Left renal pelvis (tissue), 4 donors: ENCODE results near the gene EFHD2. TPM values are rescaled to one million over a fixed set of nuclear protein-coding genes. Genes with fewer than 3 reads are reported as not detected.
"Not testable (repeated sequence)": the region's sequence is repeated elsewhere in the genome, so short reads cannot be mapped to it uniquely, and the experiment has no call there.

Experiments used
- DNase-seq, 4 donors: peaks; one replicate each; pipeline ENCODE4 v3.0.0-alpha.2; 2013; ENCODE audit warnings: low read depth in 4 of 4, low spot score in 3 of 4
- polyA plus RNA-seq, 4 donors: library from polyadenylated mRNA; unstranded; fragments of 120-200 nt; gene quantifications; one replicate each; pipeline ENCODE4 v1.2.1, GENCODE V29; 2013; ENCODE audit not compliant: insufficient read length in 4 of 4

The EFHD2 gene
- polyA plus RNA-seq, 4 donors = 11.5 to 17.1 (median 14.7) TPM

- not testable (repeated sequence) for DNase-seq
Measured at GRCh38 chr1:15471067-15471466, 61.4 kb downstream of the EFHD2 start.

- DNase-seq = not testable (repeated sequence)
Measured at GRCh38 chr1:15471723-15472122, 62.0 kb downstream of the EFHD2 start.

- no peak for DNase-seq
Measured at GRCh38 chr1:15472587-15472986, 62.9 kb downstream of the EFHD2 start.

- no peak for DNase-seq
Measured at GRCh38 chr1:15475752-15476314, 66.1 kb downstream of the EFHD2 start, which contains the start of gene CELA2B. CELA2B (plus strand) TSS chr1:15476104; CDS start chr1:15476126, 22 bp downstream.

GRCh38 chr1:15476927-15477326, 67.2 kb downstream of the EFHD2 start:
- no peak for DNase-seq

- DNase-seq = no peak
Measured at GRCh38 chr1:15477646-15478212, 68.0 kb downstream of the EFHD2 start.

Other genes starting within 250 kb of the EFHD2 start
- 1 to 10 TPM; 2.9 to 9.8 (median 3.3) TPM for gene FHAD1, start 162.7 kb upstream of the EFHD2 start, polyA plus RNA-seq
- under 1 TPM in 2 of 4 donors, not detected in 2; 0.06 to 0.21 TPM for gene CTRC, start 28.6 kb downstream of the EFHD2 start, polyA plus RNA-seq
- not detected for gene CELA2A, start 46.8 kb downstream of the EFHD2 start, polyA plus RNA-seq
- gene CELA2B, start 66.2 kb downstream of the EFHD2 start, polyA plus RNA-seq = 1 to 10 TPM in 1 of 4 donors, under 1 TPM in 2, not detected in 1; 0.41 to 1.0 (median 0.79) TPM
- gene CASP9, start 114.3 kb downstream of the EFHD2 start, polyA plus RNA-seq = 10 to 100 TPM; 18.5 to 34.4 (median 28.2) TPM
- gene DNAJC16, start 117.0 kb downstream of the EFHD2 start, polyA plus RNA-seq = 10 to 100 TPM; 18.6 to 37.1 (median 29.9) TPM
- gene AGMAT, start 175.2 kb downstream of the EFHD2 start, polyA plus RNA-seq = 10 to 100 TPM in 3 of 4 donors, 1 to 10 TPM in 1; 1.2 to 33.6 (median 23.4) TPM
- 10 to 100 TPM; 14.4 to 22.6 (median 20.1) TPM for gene DDI2, start 207.6 kb downstream of the EFHD2 start, polyA plus RNA-seq